PC-9 (cell line): Measurements from ENCODE around the gene HADHA. TPM values are rescaled to one million over a fixed set of nuclear protein-coding genes. Genes with fewer than 3 reads are reported as not detected.

Experiments
- BruUV-seq: library from RNA; stranded (reverse); fragments of 400-500 nt; replicated peaks from 2 replicates; lab custom pipeline; 2021; lab: Mats Ljungman, UMichigan
- CTCF ChIA-PET: fragments of 300-600 bp; sonication (Branson Sonifier 250); formaldehyde crosslinking; loops from one replicate; lab custom pipeline; 2022; ENCODE audit warnings: antibody characterized with exemption; lab: Charles Lee
- POLR2A ChIA-PET: fragments of 300-600 bp; sonication (Branson Sonifier 250); formaldehyde crosslinking; loops from one replicate; lab custom pipeline; 2022; ENCODE audit warnings: antibody characterized with exemption; ENCODE audit not compliant: unreplicated experiment; lab: Charles Lee
- DNase-seq, 2 experiments: peaks; one replicate each; pipeline versions ENCODE4 v3.0.0 to v3.0.0-alpha.2; 2015 to 2022; ENCODE audit warnings: mixed read lengths in 1 of 2
- H2AFZ ChIP-seq: fragments of 200-600 bp; sonication (generic); 2 replicates; pipeline ENCODE4 v1.8.1; 2017; ENCODE audit warnings: antibody characterized with exemption
- H3F3A ChIP-seq: fragments of 200-600 bp; sonication (generic); 2 replicates; pipeline ENCODE4 v1.8.1; 2017; ENCODE audit warnings: antibody characterized with exemption, mild to moderate bottlenecking, low read depth; ENCODE audit not compliant: insufficient read depth
- H3K27ac ChIP-seq: fragments of 200-600 bp; sonication (generic); 2 replicates; pipeline ENCODE4 v1.6.1; 2016; ENCODE audit warnings: mixed run types
- H3K27me3 ChIP-seq: fragments of 200-600 bp; sonication (generic); 2 replicates; pipeline ENCODE4 v1.6.1; 2016; ENCODE audit warnings: low read depth, mixed run types; ENCODE audit not compliant: insufficient read depth
- H3K36me3 ChIP-seq: fragments of 200-600 bp; sonication (generic); 2 replicates; pipeline ENCODE4 v1.6.1; 2016; ENCODE audit warnings: low read depth, mixed run types
- H3K4me1 ChIP-seq: fragments of 200-600 bp; sonication (generic); replicated peaks from 2 replicates; pipeline ENCODE4 v1.6.1; 2016; ENCODE audit warnings: mixed run types; ENCODE audit not compliant: insufficient read depth
- H3K4me2 ChIP-seq: fragments of 200-600 bp; sonication (generic); 2 replicates; pipeline ENCODE4 v1.6.1; 2017; ENCODE audit warnings: mixed run types
- H3K4me3 ChIP-seq: fragments of 200-600 bp; sonication (generic); 2 replicates; pipeline ENCODE4 v1.6.1; 2016; ENCODE audit warnings: mixed run types
- H3K79me2 ChIP-seq: fragments of 200-600 bp; sonication (generic); 2 replicates; pipeline ENCODE4 v1.6.1; 2017; ENCODE audit warnings: low read depth, mixed run types
- H3K9me2 ChIP-seq: fragments of 200-600 bp; sonication (generic); 2 replicates; pipeline ENCODE4 v1.8.1; 2017; ENCODE audit warnings: mild to moderate bottlenecking; ENCODE audit not compliant: insufficient read depth
- H3K9me3 ChIP-seq: fragments of 200-600 bp; sonication (generic); 2 replicates; pipeline ENCODE4 v1.8.1; 2016; ENCODE audit warnings: low read depth; ENCODE audit not compliant: insufficient read depth
- H4K20me1 ChIP-seq: fragments of 200-600 bp; sonication (generic); 2 replicates; pipeline ENCODE4 v1.8.1; 2017; ENCODE audit not compliant: insufficient read depth
- CTCF ChIP-seq: fragments of 200-600 bp; sonication (generic); conservative IDR thresholded peaks from 2 replicates; pipeline ENCODE4 v1.6.1; 2017; ENCODE audit warnings: mixed run types, antibody characterized with exemption, mild to moderate bottlenecking, moderate library complexity
- EZH2 ChIP-seq: fragments of 200-600 bp; sonication (generic); IDR thresholded peaks from 2 replicates; pipeline ENCODE4 v1.8.0; 2017; ENCODE audit warnings: antibody characterized with exemption, low read depth
- intact Hi-C: fragments of 100-400 bp; cut with micrococcal nuclease; formaldehyde crosslinking; loops from one replicate; pipeline ENCODE4 v1.10.0; 2022; ENCODE audit not compliant: unreplicated experiment
- total RNA-seq: library from RNA; stranded (reverse); gene quantifications from 2 replicates; pipeline ENCODE4 v1.2.3, GENCODE V29; 2021

HADHA gene
- total RNA-seq, 1 experiment from 2014 or later: 129 TPM

- intact Hi-C loops: loop anchor here (10.0 kb wide), 1 partner anchor 328 kb away; no protein-coding TSS in a partner anchor
- Histone ChIP-seq H3K4me3 (peak overlapping the region; percentile 12; the same call in 1 of the 2 replicates), H3K4me2 (peak overlapping the region; percentile 87), H2AFZ (no peak overlapping the region), H3K79me2 (peaks cover 92% of the 10 kb centered on the region), H3K9me3 (no peaks in the 10 kb centered on the region), H3K36me3 (no peaks in the 10 kb centered on the region), H3K4me1 (peaks cover 22% of the 10 kb centered on the region), H3K9me2 (no peaks in the 10 kb centered on the region), H3F3A (peaks cover 18% of the 10 kb centered on the region), H3K27ac (no peak overlapping the region), H4K20me1 (peaks cover 7% of the 10 kb centered on the region), H3K27me3 (no peaks in the 10 kb centered on the region)
- no TSS peak for BruUV-seq
- POLR2A ChIA-PET: no interaction called here
- DNase-seq: no peak
- CTCF ChIA-PET: no interaction called here
- TF ChIP-seq CTCF (no peak), EZH2 (no peak)
These were observed 2.4 kb upstream of the HADHA start for GRCh38 chr2:26246818-26247217.

DNA sequence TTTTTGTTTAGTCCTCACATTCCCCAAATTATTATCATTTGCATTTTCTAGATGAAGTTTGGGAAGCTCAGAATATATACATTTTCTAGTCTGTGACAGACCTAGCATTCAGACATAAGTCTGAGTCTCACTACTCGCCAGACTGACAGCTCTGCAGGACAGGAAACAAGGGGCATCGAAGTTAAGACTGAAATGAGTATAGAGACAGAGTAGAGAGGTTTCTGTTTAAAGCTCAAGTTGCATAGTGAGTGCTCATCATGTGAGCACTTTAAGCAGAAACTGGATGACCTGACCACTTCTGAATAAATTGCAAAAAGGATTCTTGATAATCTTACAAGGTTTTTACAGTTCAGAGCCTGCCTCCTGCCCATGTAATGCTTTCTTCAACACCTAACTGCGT lies 1.4 kb upstream of the HADHA start:
- H3K36me3 ChIP-seq: no peaks in the 10 kb centered on the region
- intact Hi-C loops: loop anchor here (1.0 to 10.0 kb wide), 2 partner anchors 84 to 329 kb away; no protein-coding TSS in a partner anchor
- peaks cover 7% of the 10 kb centered on the region for H4K20me1 ChIP-seq
- H3K9me2 ChIP-seq: no peaks in the 10 kb centered on the region
- H3K4me1 ChIP-seq: peaks cover 32% of the 10 kb centered on the region
- H3F3A ChIP-seq: peaks cover 22% of the 10 kb centered on the region
- no TSS peak for BruUV-seq
- H3K4me2 ChIP-seq: peak overlapping the region; percentile 87
- TF ChIP-seq CTCF (no peak), EZH2 (no peak)
- H2AFZ ChIP-seq: peak overlapping the region; percentile 97
- H3K79me2 ChIP-seq: peaks cover 94% of the 10 kb centered on the region
- DNase-seq: no peak
- POLR2A ChIA-PET: interaction anchor here (0.7 kb wide), 1 partner anchor 51 kb away, joined by 3 read pairs; no protein-coding TSS in a partner anchor
- H3K4me3 ChIP-seq: peak overlapping the region; percentile 95
- no peaks in the 10 kb centered on the region for H3K27me3 ChIP-seq
- peak overlapping the region; percentile 75 for H3K27ac ChIP-seq
- CTCF ChIA-PET: no interaction called here
- no peaks in the 10 kb centered on the region for H3K9me3 ChIP-seq

DNA sequence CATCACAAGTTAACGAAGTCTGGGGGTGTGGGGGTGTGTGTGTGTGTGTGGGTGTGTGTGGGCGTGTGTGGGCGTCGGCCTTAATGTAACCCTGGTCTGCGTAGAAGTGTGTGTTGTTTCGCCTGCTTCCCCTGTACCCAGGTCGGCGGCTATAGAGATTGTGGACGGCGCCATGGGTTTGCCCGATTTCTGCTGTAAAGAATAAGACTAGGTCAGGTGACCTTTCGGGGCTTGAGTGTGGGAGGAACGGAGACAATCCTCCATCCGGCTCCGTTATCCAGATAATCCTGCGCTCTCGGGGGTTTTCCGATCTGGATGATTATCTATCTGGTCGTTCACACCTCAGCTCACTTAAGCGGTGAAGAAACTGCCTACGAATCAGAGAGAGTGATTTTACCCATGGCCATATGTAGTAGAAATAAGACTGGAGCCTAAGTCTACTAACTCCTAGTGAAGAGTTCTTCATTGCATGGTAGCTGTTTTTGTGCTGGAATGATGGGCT lies 850 bp upstream of the HADHA start:
- peak overlapping the region; percentile 95 for H3K4me3 ChIP-seq
- peak overlapping the region; percentile 87 for H3K4me2 ChIP-seq
- peak overlapping the region; percentile 97 for H2AFZ ChIP-seq
- H3K9me3 ChIP-seq: no peaks in the 10 kb centered on the region
- TF ChIP-seq CTCF (no peak), EZH2 (no peak)
- intact Hi-C loops: loop anchor here (1.0 to 10.0 kb wide), 2 partner anchors 85 to 330 kb away; no protein-coding TSS in a partner anchor
- peaks cover 96% of the 10 kb centered on the region for H3K79me2 ChIP-seq
- POLR2A ChIA-PET: interaction anchor here (0.5 to 0.7 kb wide), 3 partner anchors 37 to 206 kb away, joined by 3 to 16 read pairs (median 6); no protein-coding TSS in a partner anchor
- peak; percentile 28 to 43 for DNase-seq
- H4K20me1 ChIP-seq: peaks cover 11% of the 10 kb centered on the region
- H3K4me1 ChIP-seq: peaks cover 38% of the 10 kb centered on the region
- CTCF ChIA-PET: no interaction called here
- H3K27me3 ChIP-seq: no peaks in the 10 kb centered on the region
- no peaks in the 10 kb centered on the region for H3K36me3 ChIP-seq
- no peaks in the 10 kb centered on the region for H3K9me2 ChIP-seq
- H3K27ac ChIP-seq: peak overlapping the region; percentile 75
- peaks cover 24% of the 10 kb centered on the region for H3F3A ChIP-seq
- BruUV-seq: TSS peak; percentile 67
